Neural cell (in vitro differentiated cells): ENCODE measurements around the gene ZNF500.

Experiments
- CTCF ChIP-seq: fragments of 450-650 bp; IDR thresholded peaks from 2 replicates; pipeline ENCODE4 v1.5.1; 2014; ENCODE audit warnings: antibody characterized with exemption, mild to moderate bottlenecking, moderate library complexity; ENCODE audit not compliant: poor library complexity, severe bottlenecking
- REST ChIP-seq: IDR thresholded peaks from 2 replicates; pipeline ENCODE4 v1.6.1; 2012; ENCODE audit warnings: borderline replicate concordance
- TAF1 ChIP-seq: IDR thresholded peaks from 2 replicates; pipeline ENCODE4 v1.6.1; 2012; ENCODE audit warnings: low read depth

GRCh38 chr16:4737545-4737944 is 29.4 kb downstream of the ZNF500 start:
- no peak for TF ChIP-seq CTCF
- TF ChIP-seq REST: no peak
- TF ChIP-seq TAF1: no peak
